ENCODE measurements around the gene CLIP4.
"Not testable (repeated sequence)": the region's sequence is repeated elsewhere in the genome, so short reads cannot be mapped to it uniquely, and the experiment has no call there.

CLIP4 gene, protein sequence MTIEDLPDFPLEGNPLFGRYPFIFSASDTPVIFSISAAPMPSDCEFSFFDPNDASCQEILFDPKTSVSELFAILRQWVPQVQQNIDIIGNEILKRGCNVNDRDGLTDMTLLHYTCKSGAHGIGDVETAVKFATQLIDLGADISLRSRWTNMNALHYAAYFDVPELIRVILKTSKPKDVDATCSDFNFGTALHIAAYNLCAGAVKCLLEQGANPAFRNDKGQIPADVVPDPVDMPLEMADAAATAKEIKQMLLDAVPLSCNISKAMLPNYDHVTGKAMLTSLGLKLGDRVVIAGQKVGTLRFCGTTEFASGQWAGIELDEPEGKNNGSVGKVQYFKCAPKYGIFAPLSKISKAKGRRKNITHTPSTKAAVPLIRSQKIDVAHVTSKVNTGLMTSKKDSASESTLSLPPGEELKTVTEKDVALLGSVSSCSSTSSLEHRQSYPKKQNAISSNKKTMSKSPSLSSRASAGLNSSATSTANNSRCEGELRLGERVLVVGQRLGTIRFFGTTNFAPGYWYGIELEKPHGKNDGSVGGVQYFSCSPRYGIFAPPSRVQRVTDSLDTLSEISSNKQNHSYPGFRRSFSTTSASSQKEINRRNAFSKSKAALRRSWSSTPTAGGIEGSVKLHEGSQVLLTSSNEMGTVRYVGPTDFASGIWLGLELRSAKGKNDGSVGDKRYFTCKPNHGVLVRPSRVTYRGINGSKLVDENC

DNA sequence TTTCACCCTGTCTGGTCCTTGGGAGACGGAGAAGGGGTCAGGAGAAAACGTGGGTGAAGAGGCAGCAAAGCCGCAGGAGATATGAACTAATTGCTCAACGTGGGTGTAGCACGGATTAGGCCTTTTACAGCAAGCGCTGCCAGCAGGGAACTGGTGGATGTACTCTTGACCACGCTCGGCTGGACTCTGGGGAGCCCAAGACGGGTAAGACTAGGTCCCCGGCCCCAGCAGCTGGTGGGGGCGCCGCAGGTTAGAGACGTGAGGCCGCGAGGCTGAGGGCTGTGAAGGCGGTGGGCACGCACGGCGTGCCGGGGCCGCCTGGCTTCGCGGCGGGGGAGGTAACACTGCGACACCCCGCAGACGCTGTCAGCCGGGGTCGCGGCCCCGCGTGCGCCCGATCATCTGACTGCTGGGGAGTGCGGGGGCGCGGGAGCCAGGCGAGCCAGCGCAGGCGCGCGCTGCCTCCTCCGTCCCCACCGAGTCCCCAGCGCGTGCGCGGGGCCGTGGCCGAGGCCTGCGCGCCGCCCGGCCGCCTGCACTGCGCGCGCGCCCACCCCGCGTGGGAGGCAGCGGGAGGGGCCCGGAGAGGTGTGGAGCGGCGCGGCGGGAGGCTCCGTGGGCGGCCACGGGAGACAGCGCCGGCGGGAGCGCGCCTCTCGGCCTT is at the start of gene CLIP4:
CLIP4 (plus strand) TSS at position 470 of the 664 bp plus-strand sequence. CDS start 5,974 bp downstream, outside the sequence.
- DNase-seq = peak; percentile 79 to 85

DNA sequence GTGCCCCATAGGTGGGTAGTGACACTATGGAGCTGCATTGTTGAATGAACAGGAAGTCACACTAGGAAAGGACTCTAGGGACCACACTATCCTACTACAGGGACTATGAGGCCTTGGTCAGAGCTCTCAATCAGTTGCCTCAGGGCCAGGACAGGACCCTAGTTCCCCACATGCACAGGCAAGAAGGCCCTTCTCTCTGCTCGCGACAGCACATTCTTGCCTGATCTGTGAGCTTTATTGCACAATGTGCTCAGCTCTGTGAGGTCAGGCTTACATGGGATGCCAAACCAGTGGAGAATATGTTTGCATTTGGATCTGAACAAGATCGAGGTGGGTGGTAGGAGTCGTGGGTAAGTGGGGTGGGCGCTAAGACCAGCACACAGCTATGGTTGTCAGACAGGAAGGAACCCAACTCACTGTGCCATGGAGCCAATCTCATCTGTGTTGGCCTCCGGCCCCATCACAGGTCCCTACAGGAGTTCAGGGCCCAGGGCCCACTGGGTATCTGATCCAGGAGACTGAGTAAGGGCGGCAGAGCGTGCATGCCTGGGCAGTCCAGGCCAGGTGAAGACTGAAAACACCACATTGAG is 48.8 kb upstream of the CLIP4 start:
- no peak for DNase-seq

DNA sequence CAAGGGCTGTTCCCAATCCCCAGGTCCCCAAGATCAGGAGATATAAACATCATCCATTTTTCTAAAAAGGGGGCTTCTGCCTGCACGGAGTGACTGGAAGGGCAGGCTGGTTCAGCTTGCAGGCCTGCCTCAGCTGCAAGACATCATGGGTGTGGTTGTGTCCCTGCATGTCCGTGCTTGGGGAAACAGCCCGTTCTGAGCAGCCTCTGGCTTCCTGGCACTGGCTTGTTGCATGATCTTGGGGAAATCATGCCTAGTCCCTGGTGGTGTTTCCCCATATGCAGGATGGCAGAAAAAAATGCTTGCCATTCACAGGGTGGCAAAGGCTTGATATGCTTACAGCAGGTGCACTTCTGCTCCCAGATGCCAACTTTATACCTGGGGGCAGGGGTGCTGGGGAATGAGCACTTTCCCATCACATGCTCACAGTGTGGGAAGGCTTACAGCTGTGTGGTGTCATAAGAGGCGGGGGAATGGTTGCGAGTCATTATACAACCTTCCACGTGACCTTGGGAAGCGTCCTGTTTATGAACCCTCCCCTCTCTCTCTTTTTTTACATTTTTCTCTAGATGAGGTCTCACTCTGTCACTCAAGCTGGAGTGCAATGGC is 48.1 kb upstream of the CLIP4 start:
- no peak for DNase-seq

DNA sequence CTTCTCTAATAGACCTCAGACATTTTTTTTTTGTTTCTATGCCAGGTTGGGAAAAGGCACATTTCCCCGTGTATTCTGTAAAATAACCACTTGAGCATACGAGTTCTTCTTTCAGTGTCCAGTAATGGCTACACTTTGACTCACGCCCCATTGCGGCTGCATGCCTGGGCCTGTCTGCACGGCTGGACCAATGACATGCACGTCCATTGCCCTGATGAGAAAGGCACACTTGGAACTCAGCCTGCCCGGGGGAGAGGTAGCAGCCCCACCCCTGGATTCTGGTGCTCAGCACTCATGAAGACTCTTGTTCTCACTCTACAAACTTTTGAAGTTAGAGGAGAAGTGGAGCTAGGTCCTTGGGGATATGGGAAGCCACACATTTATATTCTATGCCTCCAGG is 46.7 kb upstream of the CLIP4 start:
- DNase-seq = no peak

DNA sequence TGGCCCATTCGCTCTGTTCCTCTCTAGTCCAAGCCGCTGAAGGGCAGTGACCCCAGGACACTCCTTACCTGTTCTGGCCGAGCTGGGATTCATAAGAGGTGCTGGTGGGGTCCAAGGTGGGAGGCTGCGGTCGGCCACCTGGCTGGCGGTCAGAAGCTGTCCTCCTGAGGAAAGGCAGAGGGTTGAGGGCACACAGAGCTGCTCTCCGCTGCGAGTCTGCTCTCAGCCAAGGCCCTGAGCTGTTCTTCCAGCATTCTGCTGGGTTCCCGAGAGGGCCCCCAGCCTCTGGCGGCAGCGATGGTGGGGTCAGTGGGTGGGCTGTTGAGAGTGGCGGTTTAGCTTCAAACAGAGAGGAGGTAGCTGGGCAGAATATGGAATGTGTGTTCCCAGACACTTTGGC is 44.7 kb upstream of the CLIP4 start:
- no peak for DNase-seq

DNA sequence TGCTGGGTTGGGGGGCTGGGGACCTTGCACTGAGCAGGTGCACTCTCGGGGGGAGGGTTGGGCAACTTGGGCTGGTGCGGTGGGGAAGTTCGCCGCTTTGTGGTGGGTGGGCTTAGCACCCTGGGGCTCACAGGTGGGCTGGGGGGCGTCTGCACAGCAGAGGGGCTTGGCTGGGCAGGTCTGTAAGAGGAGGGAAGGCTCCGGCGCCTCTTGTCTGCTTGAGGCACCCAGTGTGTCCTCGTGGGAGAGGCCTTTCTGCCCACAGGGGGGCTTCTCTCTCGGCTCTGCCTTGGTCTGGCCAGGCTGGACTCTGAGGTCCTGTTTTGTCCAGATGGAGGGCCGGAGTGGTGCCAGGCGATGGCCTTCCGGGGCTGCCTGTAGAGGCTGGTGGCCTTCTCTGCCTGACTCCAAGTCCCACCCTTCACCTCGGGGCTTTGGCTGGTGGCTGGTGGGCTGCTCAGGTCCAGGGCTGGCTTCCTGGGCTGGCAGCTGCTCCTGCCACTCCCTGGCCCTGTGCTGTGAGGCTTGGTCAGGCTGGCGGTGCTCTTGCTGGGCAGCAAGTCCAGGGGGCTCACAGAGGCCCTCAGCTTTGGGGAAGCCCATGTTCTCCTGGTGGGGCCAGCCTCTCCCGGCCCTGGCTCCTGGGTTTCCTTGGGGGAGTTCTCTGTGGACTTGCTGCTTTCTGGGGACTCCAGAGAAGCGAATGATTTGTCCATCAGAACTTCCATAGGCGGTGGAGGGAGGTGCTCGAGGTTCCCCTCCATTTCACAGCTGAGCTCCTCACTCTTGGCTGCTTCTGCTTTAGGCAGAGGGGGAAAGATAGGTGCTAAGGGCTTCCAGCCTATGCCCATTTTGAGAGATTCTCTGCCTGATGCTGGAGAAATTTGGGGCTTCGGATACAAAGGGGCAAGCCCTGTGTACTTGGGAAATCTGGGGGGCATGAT is 43.9 kb upstream of the CLIP4 start:
- no peak for DNase-seq

DNA sequence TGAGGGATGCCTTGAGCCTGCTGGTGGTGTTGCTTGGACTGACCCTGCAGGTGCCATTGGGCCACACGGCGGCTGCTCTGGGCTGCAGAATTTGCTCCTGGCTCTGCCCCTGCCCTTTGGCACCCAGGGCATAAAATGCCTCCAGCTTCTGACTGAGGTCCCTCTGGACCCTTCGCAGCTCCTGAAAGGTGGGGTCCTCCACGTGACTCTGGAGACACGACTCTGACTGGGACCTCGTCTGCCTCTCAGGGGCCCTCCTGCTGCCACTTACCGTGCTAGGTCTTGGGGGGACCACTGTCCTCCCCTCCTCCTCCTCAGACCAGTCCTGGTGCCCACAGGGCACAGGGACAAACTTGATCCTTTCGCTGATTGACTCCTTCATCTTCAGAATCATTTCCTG is 43.0 kb upstream of the CLIP4 start:
- no peak for DNase-seq

DNA sequence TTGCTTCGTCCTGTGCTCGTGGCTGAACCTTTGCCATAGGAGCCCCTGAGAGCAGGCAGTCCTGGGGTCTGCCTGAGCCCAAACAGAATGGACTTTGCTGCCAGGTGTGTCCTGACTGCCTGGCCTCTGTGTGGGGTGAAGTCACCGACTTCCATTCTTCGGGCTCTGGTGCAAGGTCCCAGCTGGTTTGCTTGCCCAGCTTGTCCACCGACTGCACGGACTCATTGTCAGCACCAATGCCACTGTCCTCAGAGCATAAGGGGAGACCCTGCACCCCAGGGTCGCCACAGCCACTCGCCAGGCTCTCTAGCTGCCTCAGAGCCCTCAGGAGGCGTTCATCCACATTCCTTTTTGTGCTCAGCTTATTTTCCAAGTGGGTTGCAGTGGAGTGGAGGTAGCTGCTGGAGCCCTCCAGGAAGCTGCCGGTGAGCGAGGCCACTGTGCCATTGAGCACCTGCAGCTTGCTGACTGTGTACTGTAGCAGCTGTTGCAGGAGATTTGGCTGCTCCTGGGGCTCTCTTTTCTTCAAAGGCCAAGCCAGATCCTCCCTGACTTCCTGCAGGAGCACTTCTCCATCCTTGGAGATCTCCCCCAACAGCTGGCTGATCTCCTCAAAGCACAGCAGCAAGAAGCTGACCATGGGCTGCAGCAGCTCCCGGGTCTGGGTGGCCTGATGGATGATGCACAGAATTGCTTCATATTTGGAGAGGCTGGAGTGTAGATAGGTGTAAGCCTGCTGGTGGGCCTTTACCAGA is 42.1 kb upstream of the CLIP4 start:
- DNase-seq = no peak

DNA sequence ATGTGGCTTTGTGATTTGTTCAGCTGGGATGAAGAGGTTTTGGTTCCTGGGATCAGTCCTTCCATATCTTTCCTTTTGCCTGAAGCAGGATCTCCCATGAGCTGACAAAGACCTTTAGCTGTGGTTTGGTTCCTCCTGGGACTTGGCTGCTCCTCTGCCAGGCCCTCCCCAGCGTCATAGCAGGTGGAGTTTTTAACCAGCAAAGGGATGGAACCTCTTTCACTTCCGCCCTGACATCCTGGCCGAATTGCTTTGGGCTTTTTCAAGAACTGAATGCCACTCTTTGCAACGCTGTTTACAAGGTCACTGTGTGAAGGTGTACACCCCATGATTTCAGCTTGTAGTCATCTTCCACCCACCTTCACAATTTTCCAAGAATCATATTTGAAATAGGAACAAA is 41.3 kb upstream of the CLIP4 start:
- no peak for DNase-seq

DNA sequence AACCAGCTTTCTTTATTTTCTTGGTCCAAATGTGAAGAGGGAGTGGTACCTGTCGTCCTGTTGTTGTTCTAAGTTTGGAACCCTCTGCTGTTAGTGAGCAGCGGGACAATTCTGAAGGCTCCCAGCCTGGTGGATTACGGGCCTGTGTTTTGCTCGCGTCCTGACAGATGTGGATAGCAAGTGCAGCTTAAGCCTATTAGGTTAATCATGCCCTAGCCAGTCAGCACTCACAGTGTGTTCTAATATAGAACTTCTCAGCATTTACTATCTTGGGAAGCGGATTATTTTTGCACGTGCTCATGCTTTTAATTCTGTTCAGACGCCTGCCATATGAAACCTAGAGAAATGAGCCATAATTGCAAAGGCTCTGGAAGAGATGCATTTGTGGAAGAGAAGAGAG is 40.8 kb upstream of the CLIP4 start, which contains the start of gene PCARE:
PCARE (minus strand) TSS at position 113 of the 400 bp plus-strand sequence. CDS start 262 bp downstream, outside the sequence.
- no peak for DNase-seq

DNA sequence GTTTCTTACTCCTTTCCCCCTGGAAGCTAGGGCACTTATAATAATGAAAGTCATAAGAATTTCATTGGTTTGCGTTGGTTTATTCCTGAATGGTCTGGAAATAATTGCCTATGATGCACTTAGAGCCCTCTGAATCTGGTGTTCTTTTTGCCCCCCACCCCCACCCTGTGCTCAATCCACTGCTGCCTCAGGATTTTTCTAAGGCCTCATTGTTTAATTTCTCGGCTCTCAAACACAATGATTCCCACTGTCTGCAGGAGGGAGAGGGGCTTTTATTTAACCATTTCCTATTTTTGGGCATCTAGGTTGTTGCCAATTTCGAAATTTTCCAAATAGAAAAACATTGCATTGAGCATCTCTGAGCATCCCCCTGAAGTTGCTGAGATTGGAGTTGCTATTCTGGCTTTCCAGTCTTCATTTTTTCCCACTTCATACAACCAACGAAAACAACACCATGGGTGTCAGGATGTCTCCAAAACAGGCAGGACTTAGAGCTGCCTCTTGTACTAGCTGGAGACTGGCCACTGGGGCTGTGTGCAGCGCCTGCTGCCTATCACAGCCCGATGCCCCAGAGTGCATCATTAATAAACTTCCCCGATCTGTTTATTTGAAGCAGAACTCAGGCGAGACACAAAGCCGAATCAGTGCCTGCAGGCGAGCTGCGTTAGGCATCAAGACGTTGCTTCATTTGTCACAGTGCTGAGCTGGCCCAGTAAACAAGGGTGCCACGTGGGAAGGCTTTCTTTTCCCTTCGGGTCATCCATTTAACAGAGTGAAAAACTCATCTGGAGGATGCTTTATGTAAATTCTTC is 39.1 kb upstream of the CLIP4 start:
- DNase-seq = no peak

DNA sequence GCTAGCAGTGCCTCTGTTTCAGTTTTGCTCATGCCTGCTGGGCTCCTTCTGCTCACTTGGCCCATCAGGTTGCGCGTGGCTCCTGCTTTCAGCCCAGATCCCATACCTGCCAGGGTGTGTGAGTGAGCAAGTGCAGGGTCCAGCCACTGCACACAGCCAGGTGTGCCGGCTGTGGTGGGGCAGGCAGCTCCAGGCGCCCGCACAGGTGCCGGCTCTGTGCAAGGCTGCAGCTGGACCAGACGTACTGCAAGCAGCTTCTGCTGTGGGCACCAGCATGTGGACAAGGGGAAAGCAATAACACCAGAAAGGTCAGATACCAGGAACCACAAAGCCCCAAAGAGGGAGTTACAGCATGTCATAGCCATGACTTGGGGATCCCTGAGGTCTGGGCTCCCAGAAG is 35.3 kb upstream of the CLIP4 start:
- DNase-seq = no peak

DNA sequence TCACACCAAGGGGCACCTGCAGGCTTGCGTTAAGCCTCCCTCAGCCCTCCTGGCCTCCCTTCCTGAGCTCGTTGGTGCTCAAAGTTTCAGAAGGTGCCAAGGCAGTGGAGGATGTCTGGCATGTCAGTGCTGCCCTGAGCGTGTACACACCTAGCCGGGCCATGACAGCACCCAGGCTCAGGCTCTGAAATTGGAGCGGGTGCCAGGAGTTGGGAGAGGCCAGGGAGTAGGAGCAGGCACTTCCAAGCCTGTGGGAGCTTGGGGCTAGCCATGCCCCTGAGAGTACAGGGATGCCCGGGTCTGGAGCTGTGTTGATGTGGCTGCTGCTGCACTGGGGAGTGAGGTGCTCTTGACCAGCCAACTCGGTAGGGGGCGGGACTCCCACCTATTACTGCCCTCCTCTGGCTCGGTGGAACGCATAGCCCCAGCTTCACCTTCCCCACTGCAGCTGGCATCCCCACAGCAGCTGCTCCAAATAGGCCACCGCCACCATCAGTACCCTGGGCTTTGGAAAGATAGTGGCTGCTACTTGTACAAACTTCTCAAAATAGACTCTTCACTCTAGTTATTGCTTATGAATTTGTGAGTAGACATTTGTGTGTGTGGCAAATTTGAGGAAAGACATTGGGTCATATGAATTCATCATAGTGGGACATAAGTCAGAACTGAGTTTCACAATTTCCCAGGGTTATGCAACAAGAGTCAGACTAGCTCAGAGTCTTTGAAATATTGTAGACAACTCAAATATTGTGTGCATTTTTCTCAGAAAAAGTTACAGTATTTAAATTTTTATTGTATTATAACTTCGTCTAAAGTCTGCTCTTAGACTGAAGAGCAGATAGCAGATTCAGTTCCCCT is 34.1 kb upstream of the CLIP4 start:
- no peak for DNase-seq

DNA sequence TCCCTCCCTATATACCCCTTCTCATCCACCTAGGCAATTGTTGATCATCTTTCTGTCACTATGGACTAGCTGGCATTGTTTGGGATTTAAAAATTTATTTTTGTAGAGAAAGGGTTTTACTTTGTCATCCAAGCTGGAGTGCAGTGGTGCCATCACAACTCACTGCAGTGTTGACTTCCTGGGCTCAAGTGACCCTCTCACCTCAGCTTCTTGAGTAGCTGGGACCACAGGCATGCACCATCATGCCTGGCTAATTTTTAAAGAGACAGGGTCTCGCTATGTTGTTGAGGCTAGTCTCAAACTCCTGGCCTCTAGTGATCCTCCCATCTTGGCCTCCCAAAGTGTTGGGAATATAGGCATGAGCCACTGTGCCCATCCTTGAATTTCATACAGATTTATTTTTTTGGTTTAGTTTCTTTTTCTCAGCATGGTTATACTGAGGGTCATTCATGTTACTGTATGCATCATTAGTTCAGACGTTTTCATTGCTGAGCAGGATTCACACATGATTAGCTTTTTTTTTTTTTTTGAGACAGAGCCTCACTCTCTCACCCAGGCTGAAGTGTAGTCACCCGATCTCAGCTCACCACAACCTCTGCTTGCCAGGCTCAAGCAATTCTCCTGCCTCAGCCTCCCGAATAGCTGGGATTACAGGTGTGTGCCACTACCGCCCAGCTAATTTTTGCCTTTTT is 32.3 kb upstream of the CLIP4 start:
- no peak for DNase-seq

DNA sequence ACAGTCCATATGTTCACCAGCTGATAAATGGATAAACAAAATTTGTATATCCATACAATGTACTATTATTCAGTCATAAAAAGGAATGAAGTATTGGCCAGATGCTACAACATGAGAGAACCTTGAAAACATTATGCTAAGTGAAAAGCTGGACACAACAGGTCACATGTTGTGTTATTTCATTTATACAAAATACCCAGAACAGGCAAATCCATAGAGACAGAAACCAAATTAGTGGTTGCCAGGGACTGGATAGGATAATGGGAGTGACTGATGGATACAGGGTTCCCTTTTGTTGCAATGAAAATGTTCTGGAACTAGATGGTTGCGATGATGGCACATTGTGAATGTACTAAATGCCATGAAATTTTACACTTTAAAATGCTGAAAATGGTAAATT is 30.7 kb upstream of the CLIP4 start:
- DNase-seq = no peak

DNA sequence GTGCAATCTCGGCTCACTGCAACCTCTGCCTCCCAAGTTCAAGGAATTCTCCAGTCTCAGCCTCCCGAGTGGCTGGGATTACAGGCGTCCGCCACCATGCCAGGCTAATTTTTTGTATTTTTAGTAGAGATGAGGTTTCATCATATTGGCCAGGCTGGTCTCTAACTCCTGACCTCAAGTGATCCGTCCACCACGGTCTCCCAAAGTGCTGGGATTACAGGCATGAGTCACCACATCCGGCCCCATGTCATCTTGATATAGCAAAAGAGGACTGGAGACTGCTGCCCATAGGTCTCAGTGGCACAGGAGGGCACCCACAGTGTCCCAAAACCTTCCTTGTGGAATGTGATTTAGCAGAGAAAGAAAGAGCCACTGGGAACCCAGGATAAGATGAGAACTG is 24.9 kb upstream of the CLIP4 start:
- not testable (repeated sequence) for DNase-seq

DNA sequence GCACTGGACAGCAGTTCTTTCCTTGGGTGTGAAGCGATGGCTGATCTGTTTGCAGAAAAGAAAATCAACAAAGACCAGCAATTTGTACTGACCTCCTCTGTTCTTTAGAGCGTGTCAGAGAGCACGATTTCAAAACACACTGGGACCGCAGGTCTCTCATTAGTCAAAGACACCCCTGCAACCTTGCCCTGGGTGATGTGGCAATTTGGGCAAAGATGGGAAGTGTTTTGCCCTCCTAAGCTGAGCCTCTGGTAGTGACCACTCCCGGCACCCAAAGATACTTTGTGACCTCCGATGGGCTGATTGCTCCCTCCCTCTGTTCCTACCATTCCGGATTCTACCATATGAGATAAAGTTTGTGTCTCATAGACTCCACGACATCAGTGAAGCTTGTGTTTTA is 18.2 kb upstream of the CLIP4 start:
- no peak for DNase-seq

DNA sequence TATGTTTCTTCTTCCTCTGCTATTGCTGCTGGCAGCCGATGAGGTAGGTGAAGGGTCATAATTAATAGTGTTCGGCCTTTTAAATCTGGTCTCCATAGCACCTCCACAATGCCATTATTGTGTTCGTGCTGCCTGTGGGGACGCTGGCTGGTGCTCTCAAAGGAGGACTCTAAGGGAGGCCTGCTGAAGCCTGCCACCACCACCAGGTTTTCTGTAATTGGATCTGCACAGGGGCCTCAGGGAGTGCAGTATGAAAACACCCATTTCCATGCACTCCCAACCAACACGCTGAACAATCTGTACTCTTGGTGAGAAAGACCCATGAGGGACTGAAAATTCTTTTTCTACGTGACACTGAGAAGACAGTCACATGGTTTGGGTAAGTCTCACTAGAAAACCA is 17.6 kb upstream of the CLIP4 start:
- no peak for DNase-seq

Measured in activated CD4-positive, alpha-beta T cell treated with anti-CD3 and anti-CD28 coated beads for 4 hours (primary cell).